ES-I3 (cell line): Measurements from ENCODE around the gene TMEM150A.
"Not testable (repeated sequence)": the region's sequence is repeated elsewhere in the genome, so short reads cannot be mapped to it uniquely, and the experiment has no call there.

ENCODE experiments used
- H3K36me3 ChIP-seq: 2 replicates; pipeline ENCODE4 v1.6.1; 2013; ENCODE audit warnings: mild to moderate bottlenecking, low read length, control low read depth, moderate library complexity; ENCODE audit not compliant: insufficient read depth
- H3K4me1 ChIP-seq: 2 replicates; pipeline ENCODE4 v1.6.1; 2013; ENCODE audit warnings: mild to moderate bottlenecking, control low read depth, low read length; ENCODE audit not compliant: insufficient read depth
- H3K9ac ChIP-seq: 2 replicates; pipeline ENCODE4 v1.6.1; 2013; ENCODE audit warnings: low read depth, mild to moderate bottlenecking, low read length, moderate library complexity
- H3K9me3 ChIP-seq: 2 replicates; pipeline ENCODE4 v1.6.1; 2013; ENCODE audit warnings: mild to moderate bottlenecking, low read length, moderate library complexity; ENCODE audit not compliant: control insufficient read depth, insufficient read depth

The TMEM150A gene

DNA sequence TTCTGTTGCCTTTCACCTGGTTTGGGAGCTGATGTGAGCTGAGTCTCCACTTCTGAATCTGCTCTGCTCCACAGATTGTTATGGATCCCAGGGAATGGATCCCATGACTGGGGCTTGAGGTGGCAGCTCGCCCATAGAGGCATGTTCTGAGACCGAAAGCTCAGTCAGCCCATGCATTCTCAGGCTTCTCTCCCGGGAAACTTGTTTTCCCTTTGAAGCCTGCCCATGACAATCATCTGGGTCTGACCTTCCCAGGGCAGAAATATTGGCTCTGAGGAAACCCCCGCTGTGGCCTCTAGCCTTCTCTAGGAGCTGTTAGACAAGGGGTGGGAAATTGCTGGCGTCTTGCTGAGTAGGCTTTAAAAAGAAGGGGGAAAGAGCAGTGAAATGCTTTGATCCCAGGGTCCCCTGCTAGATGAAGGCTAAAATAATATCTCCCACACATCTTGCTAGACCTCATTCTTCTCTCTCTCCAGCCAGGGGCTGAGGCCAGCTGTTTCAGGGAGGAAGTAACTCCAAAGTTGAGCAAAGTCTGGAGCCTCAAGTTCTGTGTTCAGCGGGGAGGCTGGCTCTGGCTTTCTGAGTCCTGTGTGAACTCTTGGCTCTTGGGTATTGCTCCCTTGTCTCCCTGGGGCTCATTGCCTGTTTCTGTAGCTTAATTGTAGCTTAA lies 23.1 kb downstream of the TMEM150A start:
- Histone ChIP-seq H3K4me1 (peaks cover 14% of the 10 kb centered on the region), H3K36me3 (peaks cover 7% of the 10 kb centered on the region; the same call in 1 of the 2 replicates), H3K9ac (0 out of 2 replicates have a peak overlapping the region, but pooled peaks have one; percentile 11), H3K9me3 (no peaks in the 10 kb centered on the region)

- Histone ChIP-seq H3K4me1 (peaks cover 14% of the 10 kb centered on the region), H3K36me3 (peaks cover 7% of the 10 kb centered on the region; the same call in 1 of the 2 replicates), H3K9ac (peak overlapping the region; percentile 54; the same call in 1 of the 2 replicates)
Measured at GRCh38 chr2:85578243-85579180, 24.0 kb downstream of the TMEM150A start.

DNA sequence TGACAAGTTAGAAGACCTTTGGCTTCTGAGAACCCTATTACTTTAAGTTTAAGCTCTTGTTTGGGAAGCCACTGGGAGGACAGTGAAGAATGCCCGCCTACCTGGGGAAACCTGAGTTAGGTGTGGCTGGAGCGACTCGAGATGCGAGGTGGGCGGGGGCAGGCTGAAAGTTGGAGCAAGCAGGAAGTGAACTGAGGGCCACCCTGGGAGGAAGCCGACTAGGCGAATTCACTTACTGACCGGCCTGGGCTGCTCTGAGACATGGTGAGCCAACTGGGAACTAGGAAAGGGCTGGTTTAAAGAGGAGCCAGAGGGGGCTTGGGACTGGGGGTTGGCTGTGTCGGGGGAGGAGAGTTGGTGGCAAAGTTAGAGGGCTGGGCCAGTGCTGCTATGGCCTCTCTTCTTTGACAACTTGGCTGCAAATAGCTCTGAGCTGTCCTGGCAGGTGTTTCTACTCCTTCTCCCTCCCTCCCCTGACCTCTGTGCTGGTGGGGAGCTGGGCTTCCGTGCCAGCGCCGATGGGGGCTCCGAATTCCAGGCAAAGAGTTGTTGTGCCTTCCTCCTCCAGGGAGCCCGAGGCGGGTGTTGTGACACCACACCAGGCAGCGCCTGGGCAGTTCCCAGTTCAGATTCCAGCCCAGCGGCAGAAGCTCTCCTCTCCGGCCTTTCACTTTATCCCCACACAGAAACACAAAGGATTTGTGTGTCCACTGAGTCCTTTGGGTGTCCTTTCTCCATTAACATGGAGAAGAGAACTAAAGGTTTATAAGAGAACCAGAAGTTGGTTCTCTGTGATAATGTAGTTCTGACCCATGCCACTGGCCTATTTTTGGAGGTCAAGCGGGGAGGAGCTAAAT lies 24.9 kb downstream of the TMEM150A start, which contains the start of gene VAMP8:
VAMP8 (plus strand) TSS at position 201 of the 857 bp plus-strand sequence; CDS start at position 262, 61 bp downstream.
- H3K9ac ChIP-seq: peak within 1 kb of the TSS; percentile 54
- no peaks in the 10 kb centered on the region for H3K9me3 ChIP-seq
- peaks cover 7% of the 10 kb centered on the region; the same call in 1 of the 2 replicates for H3K36me3 ChIP-seq
- peaks cover 16% of the 10 kb centered on the region for H3K4me1 ChIP-seq

More at GRCh38 chr2:85578243-85579180, 24.0 kb downstream of the TMEM150A start:
- no peaks in the 10 kb centered on the region for H3K9me3 ChIP-seq

- Histone ChIP-seq H3K9ac (peak overlapping the region; percentile 54; the same call in 1 of the 2 replicates), H3K4me1 (peaks cover 18% of the 10 kb centered on the region)
Measured at GRCh38 chr2:85577063-85577385, 25.5 kb downstream of the TMEM150A start.

GRCh38 chr2:85575739-85576138 lies 26.8 kb downstream of the TMEM150A start:
- H3K9me3 ChIP-seq: no peaks in the 10 kb centered on the region
- H3K4me1 ChIP-seq: peaks cover 18% of the 10 kb centered on the region
- H3K9ac ChIP-seq: no peak overlapping the region
- 0 out of 2 replicates have a peak, but pooled peaks cover under 1% of the 10 kb centered on the region for H3K36me3 ChIP-seq

More at GRCh38 chr2:85577063-85577385, 25.5 kb downstream of the TMEM150A start:
- Histone ChIP-seq H3K36me3 (peaks cover 7% of the 10 kb centered on the region; the same call in 1 of the 2 replicates), H3K9me3 (no peaks in the 10 kb centered on the region)

- no peak overlapping the region for H3K9ac ChIP-seq
- H3K9me3 ChIP-seq: no peaks in the 10 kb centered on the region
- H3K36me3 ChIP-seq: no peaks in the 10 kb centered on the region
- H3K4me1 ChIP-seq: no peaks in the 10 kb centered on the region
Measured at GRCh38 chr2:85566265-85566664, 36.2 kb downstream of the TMEM150A start.

GRCh38 chr2:85564144-85564563 lies 38.3 kb downstream of the TMEM150A start:
- H3K36me3 ChIP-seq: no peaks in the 10 kb centered on the region
- H3K4me1 ChIP-seq: no peaks in the 10 kb centered on the region; the same call in 1 of the 2 replicates
- H3K9me3 ChIP-seq: no peaks in the 10 kb centered on the region
- no peak overlapping the region for H3K9ac ChIP-seq

- Histone ChIP-seq H3K36me3 (peaks cover 2% of the 10 kb centered on the region; the same call in 1 of the 2 replicates), H3K9ac (peak within 1 kb of the TSS; percentile 94), H3K4me1 (no peaks in the 10 kb centered on the region; the same call in 1 of the 2 replicates), H3K9me3 (no peaks in the 10 kb centered on the region)
Measured at GRCh38 chr2:85561280-85562212, 41.0 kb downstream of the TMEM150A start, which contains the start of gene GGCX. GGCX (minus strand) TSS chr2:85561493; CDS start chr2:85561428, 65 bp downstream.

GRCh38 chr2:85560812-85561279 lies 41.7 kb downstream of the TMEM150A start:
- peaks cover 2% of the 10 kb centered on the region; the same call in 1 of the 2 replicates for H3K36me3 ChIP-seq

GRCh38 chr2:85560403-85560726 lies 42.1 kb downstream of the TMEM150A start:
- H3K4me1 ChIP-seq, H3K9me3 ChIP-seq, H3K36me3 ChIP-seq: not testable (repeated sequence)
- peak overlapping the region; percentile 94 for H3K9ac ChIP-seq

More at GRCh38 chr2:85560812-85561279, 41.7 kb downstream of the TMEM150A start:
- no peaks in the 10 kb centered on the region; the same call in 1 of the 2 replicates for H3K4me1 ChIP-seq
- no peaks in the 10 kb centered on the region for H3K9me3 ChIP-seq
- peak overlapping the region; percentile 94 for H3K9ac ChIP-seq

GRCh38 chr2:85558160-85558559 lies 44.3 kb downstream of the TMEM150A start:
- H3K9ac ChIP-seq: no peak overlapping the region
- no peaks in the 10 kb centered on the region; the same call in 1 of the 2 replicates for H3K4me1 ChIP-seq
- no peaks in the 10 kb centered on the region for H3K9me3 ChIP-seq
- peaks cover 13% of the 10 kb centered on the region for H3K36me3 ChIP-seq

GRCh38 chr2:85557130-85557529 lies 45.4 kb downstream of the TMEM150A start:
- Histone ChIP-seq H3K9ac (no peak overlapping the region), H3K36me3 (peaks cover 20% of the 10 kb centered on the region), H3K9me3 (no peaks in the 10 kb centered on the region)

More at GRCh38 chr2:85557130-85557529, 45.4 kb downstream of the TMEM150A start:
- no peaks in the 10 kb centered on the region; the same call in 1 of the 2 replicates for H3K4me1 ChIP-seq
